WI38 (cell line): ENCODE data around the gene C1QTNF3.

Source experiments
- H3K4me3 ChIP-seq: 2 replicates; pipeline ENCODE4 v1.5.1; 2011; ENCODE audit warnings: low read depth, mild to moderate bottlenecking, control low read depth, low read length
- TF ChIP-seq, protein P1 (sequence below): IDR thresholded peaks from 2 replicates; pipeline ENCODE4 v1.5.1; 2012; ENCODE audit warnings: low read depth, mild to moderate bottlenecking, control low read depth, low read length

C1QTNF3 gene

DNA sequence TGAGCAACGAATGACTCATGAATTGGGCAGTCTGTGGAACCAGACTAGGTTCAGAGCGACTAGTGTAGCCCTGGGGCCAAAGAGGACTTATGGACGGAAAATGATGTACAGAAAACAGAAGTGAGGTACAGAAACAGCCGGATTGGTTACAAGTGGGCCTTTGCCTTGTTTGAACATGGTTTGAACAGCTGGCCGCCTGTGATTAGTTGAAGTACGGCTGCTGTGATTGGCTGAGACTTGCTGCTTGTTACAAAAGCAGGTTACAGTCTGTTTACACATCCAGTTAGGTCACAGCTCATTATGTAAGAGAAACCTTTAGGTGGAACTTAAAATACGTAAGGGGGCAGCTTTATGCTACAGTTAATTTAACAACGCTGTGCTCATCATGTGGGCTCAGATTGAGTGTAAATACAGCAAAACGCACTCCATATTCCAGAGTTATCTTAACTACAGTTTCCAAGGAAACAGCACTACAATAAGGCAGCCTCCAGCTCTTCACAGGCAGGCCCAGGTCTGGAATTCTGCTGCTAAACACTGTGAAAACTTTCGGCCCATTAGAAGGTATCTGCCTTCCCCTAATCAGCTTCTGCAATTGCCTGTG lies 41.7 kb downstream of the C1QTNF3 start:
- H3K4me3 ChIP-seq = no peak overlapping the region
- TF ChIP-seq, protein P1, sequence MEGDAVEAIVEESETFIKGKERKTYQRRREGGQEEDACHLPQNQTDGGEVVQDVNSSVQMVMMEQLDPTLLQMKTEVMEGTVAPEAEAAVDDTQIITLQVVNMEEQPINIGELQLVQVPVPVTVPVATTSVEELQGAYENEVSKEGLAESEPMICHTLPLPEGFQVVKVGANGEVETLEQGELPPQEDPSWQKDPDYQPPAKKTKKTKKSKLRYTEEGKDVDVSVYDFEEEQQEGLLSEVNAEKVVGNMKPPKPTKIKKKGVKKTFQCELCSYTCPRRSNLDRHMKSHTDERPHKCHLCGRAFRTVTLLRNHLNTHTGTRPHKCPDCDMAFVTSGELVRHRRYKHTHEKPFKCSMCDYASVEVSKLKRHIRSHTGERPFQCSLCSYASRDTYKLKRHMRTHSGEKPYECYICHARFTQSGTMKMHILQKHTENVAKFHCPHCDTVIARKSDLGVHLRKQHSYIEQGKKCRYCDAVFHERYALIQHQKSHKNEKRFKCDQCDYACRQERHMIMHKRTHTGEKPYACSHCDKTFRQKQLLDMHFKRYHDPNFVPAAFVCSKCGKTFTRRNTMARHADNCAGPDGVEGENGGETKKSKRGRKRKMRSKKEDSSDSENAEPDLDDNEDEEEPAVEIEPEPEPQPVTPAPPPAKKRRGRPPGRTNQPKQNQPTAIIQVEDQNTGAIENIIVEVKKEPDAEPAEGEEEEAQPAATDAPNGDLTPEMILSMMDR = no peak

DNA sequence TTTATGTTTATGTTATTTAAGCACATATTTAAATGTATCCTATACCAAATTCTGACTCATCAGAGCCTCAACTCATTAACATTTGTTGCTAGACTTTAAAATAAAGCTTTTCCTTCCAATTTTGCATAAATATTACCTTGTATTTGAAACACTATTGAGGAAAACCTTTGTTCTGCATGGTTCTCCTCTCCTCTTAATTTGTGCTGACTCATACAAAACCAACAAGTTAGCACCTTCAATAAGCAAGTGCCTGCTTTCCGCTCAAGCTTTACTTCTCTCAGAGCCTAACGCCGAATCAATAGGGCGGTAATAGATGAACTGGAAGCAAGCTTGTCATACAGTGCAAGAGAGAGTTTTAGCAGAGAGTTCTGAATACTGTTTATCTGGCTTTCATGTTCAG lies 43.0 kb downstream of the C1QTNF3 start:
- no peak overlapping the region for H3K4me3 ChIP-seq
- TF ChIP-seq, protein P1 = no peak

DNA sequence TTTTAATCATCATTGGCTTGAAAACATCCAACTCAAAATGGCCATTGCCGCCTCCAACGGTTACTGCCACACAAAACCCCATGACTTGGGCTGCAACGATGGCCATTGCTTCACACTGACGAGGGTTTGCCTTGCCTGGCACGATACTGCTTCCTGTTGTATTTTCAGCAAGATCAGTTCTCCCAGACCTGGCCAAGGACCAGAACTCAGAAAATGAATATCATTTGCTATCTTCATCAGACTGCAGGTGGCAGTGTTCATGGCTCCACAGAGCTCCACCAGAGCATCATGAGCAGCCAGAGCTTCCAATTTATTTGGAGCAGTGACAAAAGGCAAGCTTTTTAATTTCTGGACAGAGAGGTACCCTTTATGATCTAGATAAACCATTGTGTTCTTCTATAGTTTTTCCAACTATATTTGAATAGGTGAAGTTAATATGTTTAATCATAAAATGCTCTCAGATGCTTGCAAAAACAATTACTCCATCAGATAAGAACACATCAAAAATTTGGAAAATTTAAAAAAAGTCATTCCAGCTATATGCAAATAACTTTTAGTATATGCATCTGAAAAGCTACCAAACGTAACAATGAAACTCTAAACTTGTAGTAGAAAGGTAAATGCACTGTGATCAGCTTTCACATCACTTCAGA lies 45.6 kb downstream of the C1QTNF3 start:
- no peak overlapping the region for H3K4me3 ChIP-seq
- TF ChIP-seq, protein P1 = peak; percentile 55

DNA sequence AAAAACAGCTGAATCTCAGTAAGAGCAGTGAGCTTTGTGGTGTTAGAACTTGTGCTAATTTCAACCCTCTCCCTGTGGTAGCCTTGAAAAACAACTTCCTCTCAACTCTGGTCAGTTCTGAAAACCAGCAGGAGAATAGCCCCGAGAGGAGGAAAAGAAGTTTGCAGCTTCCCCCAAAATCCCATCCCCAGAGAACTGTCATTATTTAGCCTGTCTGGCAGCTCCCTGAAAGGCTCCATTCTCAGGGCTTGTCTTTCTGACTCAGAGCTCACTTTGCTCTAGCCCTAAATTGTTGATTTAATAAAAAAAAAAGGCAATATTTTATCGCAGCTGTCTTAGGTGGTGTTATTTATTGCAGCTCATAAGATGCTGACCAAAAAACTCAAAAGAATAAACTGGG lies 47.1 kb downstream of the C1QTNF3 start:
- TF ChIP-seq, protein P1 = no peak

DNA sequence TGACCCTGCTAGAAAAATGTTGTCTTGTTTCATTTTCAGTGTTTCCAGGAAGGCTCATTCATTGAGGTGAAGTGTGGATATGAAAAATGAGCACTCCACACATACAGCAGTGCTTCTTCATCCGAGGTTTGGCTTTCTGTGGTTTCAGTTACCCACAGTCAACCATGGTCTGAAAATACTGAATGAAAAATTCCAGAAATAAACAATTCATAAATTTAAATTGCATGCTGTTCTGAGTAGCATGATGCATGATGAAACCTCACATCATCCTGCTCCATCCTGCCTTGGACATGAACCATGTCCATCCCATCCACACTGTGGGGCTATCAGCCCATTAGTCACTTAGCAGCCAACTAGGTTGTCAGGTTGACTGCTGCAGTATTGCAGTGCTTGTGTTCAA lies 48.2 kb downstream of the C1QTNF3 start:
- H3K4me3 ChIP-seq = no peak overlapping the region
- TF ChIP-seq, protein P1 = no peak

More for the DNA sequence above, 47.1 kb downstream of the C1QTNF3 start:
- no peak overlapping the region for H3K4me3 ChIP-seq

DNA sequence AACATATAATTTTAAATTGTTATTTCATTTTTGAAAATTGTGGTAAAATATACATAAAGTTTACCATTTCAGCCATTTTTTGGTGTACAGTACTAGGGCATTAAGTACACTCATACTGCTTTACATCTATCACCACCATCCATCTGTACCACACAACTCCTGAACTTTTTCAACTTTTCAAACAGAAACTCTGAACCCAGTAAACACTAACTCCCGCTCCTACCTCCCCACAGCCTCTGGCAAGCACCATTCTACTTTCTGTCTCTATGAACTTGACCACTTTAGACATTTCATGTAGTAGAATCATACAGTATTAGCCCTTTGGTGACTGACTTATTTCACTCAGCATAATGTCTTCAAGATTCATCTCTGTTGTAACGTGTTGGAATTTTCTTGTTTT lies 50.1 kb downstream of the C1QTNF3 start:
- H3K4me3 ChIP-seq = no peak overlapping the region
- TF ChIP-seq, protein P1 = no peak

DNA sequence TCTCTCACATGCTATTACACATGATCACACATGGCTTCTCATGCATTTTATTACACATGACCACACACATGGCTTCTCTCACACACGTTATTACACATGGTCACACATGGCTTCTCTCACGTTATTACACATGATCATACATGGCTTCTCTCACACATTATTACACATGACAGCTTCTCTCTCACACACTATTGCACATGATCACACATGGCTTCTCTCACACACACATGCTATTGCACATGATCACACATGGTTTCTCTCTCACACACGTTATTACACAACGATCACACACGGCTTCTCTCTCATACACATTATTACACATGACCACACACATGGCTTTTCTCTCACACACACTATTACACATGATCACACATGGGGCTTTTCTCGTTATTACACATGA lies 57.6 kb downstream of the C1QTNF3 start:
- TF ChIP-seq, protein P1 = no peak
- H3K4me3 ChIP-seq = no peak overlapping the region
